Endothelial cell of umbilical vein (primary cell): Measurements from ENCODE around the gene FCER2. TPM values are rescaled to one million over a fixed set of nuclear protein-coding genes. Genes with fewer than 3 reads are reported as not detected.

Experiments
- BruUV-seq: library from RNA; stranded (reverse); fragments of 400-500 nt; replicated peaks from 2 replicates; lab custom pipeline; 2021; lab: Mats Ljungman, UMichigan
- CTCF ChIA-PET: fragments of 300-600, 350-600 bp; sonication (Branson Sonifier 250); formaldehyde crosslinking; loops from one replicate; lab custom pipeline; 2021; ENCODE audit warnings: antibody characterized with exemption, inconsistent platforms; lab: Charles Lee
- POLR2A ChIA-PET: fragments of 300-600, 350-600 bp; sonication (Branson Sonifier 250); formaldehyde crosslinking; loops from one replicate; lab custom pipeline; 2021; ENCODE audit warnings: antibody characterized with exemption, inconsistent platforms; lab: Charles Lee
- DNase-seq: peaks from one replicate; pipeline ENCODE4 v3.0.0-alpha.2; 2011; ENCODE audit warnings: low read depth, low spot score
- FAIRE-seq: peaks from 2 replicates; lab custom pipeline; 2011; peaks lifted over from hg19 to GRCh38; lab: Jason Lieb, UNC
- H2AFZ ChIP-seq: 2 replicates; pipeline ENCODE4 v1.6.0; 2012; ENCODE audit warnings: low read depth, low read length, control low read depth, inconsistent platforms
- H3K27ac ChIP-seq: 2 replicates; pipeline ENCODE4 v1.5.1; 2011; ENCODE audit warnings: low read depth, mild to moderate bottlenecking, control low read depth, low read length, moderate library complexity; ENCODE audit not compliant: insufficient read depth
- H3K27me3 ChIP-seq, 2 experiments: 2 replicates each; pipeline versions ENCODE4 v1.6.0 to v1.6.1; 2011; ENCODE audit warnings: low read length in 2 of 2, mixed read lengths in 1 of 2; ENCODE audit not compliant: control insufficient read depth in 2 of 2, insufficient read depth in 2 of 2
- H3K36me3 ChIP-seq, 2 experiments: 2 replicates in 1 of 2; 3 replicates in 1 of 2; pipeline ENCODE4 v1.5.1; 2011; ENCODE audit warnings: low read length in 2 of 2, mild to moderate bottlenecking in 1 of 2, moderate library complexity in 1 of 2; ENCODE audit not compliant: control insufficient read depth in 2 of 2, insufficient read depth in 2 of 2; ENCODE audit errors: extremely low read depth in 1 of 2
- H3K4me1 ChIP-seq: 3 replicates; pipeline ENCODE4 v1.5.1; 2011; ENCODE audit warnings: mild to moderate bottlenecking, low read length; ENCODE audit not compliant: control insufficient read depth, insufficient read depth; ENCODE audit errors: extremely low read depth
- H3K4me2 ChIP-seq: 2 replicates; pipeline ENCODE4 v1.6.1; 2011; ENCODE audit warnings: low read length, control low read depth, mixed read lengths; ENCODE audit not compliant: insufficient read depth
- H3K4me3 ChIP-seq, 3 experiments: fragments of 200-600 bp in 1 of 3; sonication (generic), shearing (Covaris generic) in 1 of 3; replicated peaks in 1 of 3; 2 replicates each; pipeline ENCODE4 v1.5.1; 2011 to 2016; ENCODE audit warnings: control low read depth in 3 of 3, low read length in 3 of 3, mild to moderate bottlenecking in 2 of 3, inconsistent platforms in 1 of 3, low read depth in 1 of 3, moderate library complexity in 1 of 3; ENCODE audit not compliant: insufficient read depth in 1 of 3
- H3K79me2 ChIP-seq: 2 replicates; pipeline ENCODE4 v1.6.0; 2012; ENCODE audit warnings: low read length, inconsistent platforms; ENCODE audit not compliant: control insufficient read depth, insufficient read depth
- H3K9ac ChIP-seq: replicated peaks from 2 replicates; pipeline ENCODE3; 2011; ENCODE audit warnings: low read length, control low read depth; ENCODE audit not compliant: insufficient read depth; ENCODE audit errors: extremely low read depth
- H3K9me1 ChIP-seq: replicated peaks from 3 replicates; pipeline ENCODE4 v1.6.0; 2011; ENCODE audit warnings: mild to moderate bottlenecking, low read length; ENCODE audit not compliant: control insufficient read depth, insufficient read depth; ENCODE audit errors: extremely low read depth
- H3K9me3 ChIP-seq: replicated peaks from 2 replicates; pipeline ENCODE4 v1.5.1; 2012; ENCODE audit warnings: low read length, inconsistent platforms; ENCODE audit not compliant: control insufficient read depth, insufficient read depth
- H4K20me1 ChIP-seq: replicated peaks from 2 replicates; pipeline ENCODE3; 2011; ENCODE audit warnings: mild to moderate bottlenecking, low read length; ENCODE audit not compliant: control insufficient read depth, insufficient read depth; ENCODE audit errors: extremely low read depth
- CTCF ChIP-seq, 2 donors: IDR thresholded peaks; 1 replicate in 1 of 2; 2 replicates in 1 of 2; pipeline ENCODE4 v1.5.1; 2011; ENCODE audit warnings: low read length in 2 of 2, mild to moderate bottlenecking in 2 of 2, moderate library complexity in 2 of 2, control low read depth in 1 of 2, inconsistent platforms in 1 of 2, low read depth in 1 of 2; ENCODE audit not compliant: insufficient read depth in 1 of 2; ENCODE audit errors: extremely low read depth in 1 of 2
- EZH2 ChIP-seq: IDR thresholded peaks from 2 replicates; pipeline ENCODE4 v1.6.1; 2012; ENCODE audit warnings: borderline replicate concordance, low read depth, mild to moderate bottlenecking, moderate library complexity, low read length, inconsistent platforms; ENCODE audit not compliant: severe bottlenecking
- FOS ChIP-seq: IDR thresholded peaks from 2 replicates; pipeline ENCODE4 v1.6.1; 2011; ENCODE audit warnings: mild to moderate bottlenecking, low read length, moderate library complexity, borderline replicate concordance; ENCODE audit not compliant: insufficient read depth
- GATA2 ChIP-seq: IDR thresholded peaks from 2 replicates; pipeline ENCODE4 v1.7.0; 2011; ENCODE audit warnings: low read depth, mild to moderate bottlenecking, moderate library complexity, mixed read lengths, low read length; ENCODE audit not compliant: insufficient read length, insufficient read depth
- MYC ChIP-seq: IDR thresholded peaks from one replicate; pipeline ENCODE4 v1.6.1; 2011; ENCODE audit warnings: mild to moderate bottlenecking, low read depth, low read length
- POLR2A ChIP-seq: IDR thresholded peaks from 2 replicates; pipeline ENCODE4 v1.6.1; 2012; ENCODE audit warnings: low read depth, mild to moderate bottlenecking, control low read depth, low read length
- dilution Hi-C: fragments of 300-500 bp; cut with MboI; formaldehyde crosslinking; loops from one replicate; pipeline ENCODE4 v1.15.0; 2019; ENCODE audit warnings: low sequenced_read_pairs; ENCODE audit not compliant: extremely low pct_ligation_motif_present
- intact Hi-C: fragments of 100-400 bp; cut with micrococcal nuclease; formaldehyde crosslinking; loops from one replicate; pipeline ENCODE4 v1.10.0; 2022
- polyA plus RNA-seq, 4 experiments: library from polyadenylated mRNA; depleted of rRNA in 3 of 4; stranded (reverse) in 3 of 4; unstranded in 1 of 4; fragments of >200 nt; gene quantifications; 2 replicates each; pipeline versions ENCODE4 v1.2.1 to v1.2.3, GENCODE V29; 2011 to 2012; ENCODE audit warnings: missing spikeins in 1 of 4
- total RNA-seq: library from RNA; stranded (reverse); gene quantifications from 2 replicates; pipeline ENCODE4 v1.2.3, GENCODE V29; 2021

The FCER2 gene
- total and polyA plus RNA-seq, 2 donors (not counting 3 experiments of a cell fraction or from before 2014, with no cell fraction given) = not detected

DNA sequence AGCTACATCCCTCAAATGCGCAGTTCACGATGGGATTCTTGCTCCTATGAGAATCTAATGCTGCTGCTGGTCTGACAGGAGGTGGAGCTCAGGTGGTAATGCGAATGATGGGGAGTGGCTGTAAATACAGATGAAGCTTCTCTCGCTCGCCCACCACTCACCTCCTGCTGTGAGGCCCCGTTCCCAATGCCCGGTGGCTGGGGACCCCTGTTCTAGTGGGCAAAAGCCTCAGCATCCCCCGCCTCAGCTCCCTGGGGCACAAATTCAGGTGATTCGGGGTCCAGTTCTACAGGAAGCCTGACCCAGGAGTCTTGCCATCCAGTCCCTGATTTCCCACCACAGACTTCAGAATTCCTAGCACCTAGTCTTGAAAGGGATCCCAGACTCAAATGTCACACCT, 29.4 kb downstream of the FCER2 start:
- H3K36me3 ChIP-seq = no peaks in the 10 kb centered on the region
- no peak overlapping the region for H3K4me3 ChIP-seq
- no peaks in the 10 kb centered on the region for H4K20me1 ChIP-seq
- CTCF ChIA-PET = interaction anchor here (3.2 to 4.8 kb wide), 2 partner anchors 8 to 104 kb away, joined by 24 to 27 read pairs; partner anchors contain the start of gene TRAPPC5
- no peak for TF ChIP-seq FOS
- no peak for TF ChIP-seq POLR2A
- no peak for TF ChIP-seq GATA2
- no peak for TF ChIP-seq CTCF (IDR thresholded peaks at IDR 0.05; ENCODE audit: extremely low read depth in 1 of 2, insufficient read depth in 1 of 2, low read depth in 1 of 2, low read length in 2 of 2)
- no peak for TF ChIP-seq MYC
- no peak for TF ChIP-seq EZH2
- no peak overlapping the region for H3K4me2 ChIP-seq
- no peaks in the 10 kb centered on the region for H3K79me2 ChIP-seq
- no peak overlapping the region for H3K27ac ChIP-seq
- no peak overlapping the region for H3K9ac ChIP-seq
- BruUV-seq = no TSS peak
- no peak for DNase-seq
- H3K9me3 ChIP-seq = no peaks in the 10 kb centered on the region
- POLR2A ChIA-PET = no interaction called here
- peaks cover 9 to 15% of the 10 kb centered on the region in 2 experiments for H3K27me3 ChIP-seq
- H2AFZ ChIP-seq = no peak overlapping the region
- no peak for FAIRE-seq
- H3K9me1 ChIP-seq = no peaks in the 10 kb centered on the region
- dilution Hi-C loops = no loop called here
- intact Hi-C loops = no loop called here
- H3K4me1 ChIP-seq = no peaks in the 10 kb centered on the region

DNA sequence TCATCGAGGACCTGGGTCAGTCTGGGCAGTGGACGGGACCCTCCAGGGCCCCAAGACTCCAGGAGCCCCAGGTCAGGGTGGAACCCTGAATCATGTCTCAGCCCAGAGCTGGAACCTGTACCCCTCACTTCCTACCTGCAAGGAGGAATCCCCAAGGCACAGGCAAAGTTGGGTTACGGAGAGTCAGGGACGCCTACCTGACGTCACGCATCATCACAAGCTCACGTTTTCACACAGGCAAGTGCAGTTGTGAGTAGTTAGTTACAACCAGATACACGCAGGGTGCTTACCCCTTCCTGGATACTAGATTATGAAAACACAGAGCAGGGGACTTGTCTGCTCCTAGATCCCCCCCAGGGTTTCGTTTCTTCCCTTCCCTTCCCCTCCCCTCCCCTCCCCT, 31.1 kb downstream of the FCER2 start:
- H2AFZ ChIP-seq = no peak overlapping the region
- ChIA-PET CTCF (interaction anchor here (1.6 to 4.8 kb wide), 2 partner anchors 10 to 103 kb away, joined by 8 to 27 read pairs; partner anchors contain the start of gene TRAPPC5), POLR2A (no interaction called here)
- dilution Hi-C loops = no loop called here
- H3K4me3 ChIP-seq = no peak overlapping the region
- intact Hi-C loops = no loop called here
- no peaks in the 10 kb centered on the region for H3K4me1 ChIP-seq
- H3K79me2 ChIP-seq = no peaks in the 10 kb centered on the region
- no peaks in the 10 kb centered on the region for H3K36me3 ChIP-seq
- FAIRE-seq (no peak), DNase-seq (no peak)
- no peak for TF ChIP-seq GATA2
- no TSS peak for BruUV-seq
- H3K9ac ChIP-seq = no peak overlapping the region
- H3K9me1 ChIP-seq = no peaks in the 10 kb centered on the region
- H4K20me1 ChIP-seq = no peaks in the 10 kb centered on the region
- no peak overlapping the region for H3K27ac ChIP-seq
- no peaks in the 10 kb centered on the region for H3K9me3 ChIP-seq
- peaks cover 9 to 14% of the 10 kb centered on the region in 2 experiments for H3K27me3 ChIP-seq
- H3K4me2 ChIP-seq = no peak overlapping the region
